Body of pancreas (tissue), 4 donors: ENCODE results near the gene CACNA1G. TPM values are rescaled to one million over a fixed set of nuclear protein-coding genes. Genes with fewer than 3 reads are reported as not detected.

Source experiments
- ATAC-seq: fragments of 150-250 bp; one replicate; pipeline ENCODE4 v1.9.1; 2016
- DNase-seq, 4 donors: peaks; one replicate each; pipeline ENCODE4 v3.0.0-alpha.2; 2019
- H3K27ac ChIP-seq, 4 donors: fragments of 200-600 bp; sonication (generic); 1 replicate in 3 of 4; 2 replicates in 1 of 4; pipeline versions ENCODE4 v1.5.1 to v1.6.1; 2016 to 2019; ENCODE audit warnings: mild to moderate bottlenecking in 1 of 4, mixed read lengths in 1 of 4, moderate library complexity in 1 of 4
- H3K27me3 ChIP-seq, 2 donors: fragments of 200-600 bp; sonication (generic); one replicate each; pipeline ENCODE4 v1.6.0; 2016; ENCODE audit warnings: mild to moderate bottlenecking in 1 of 2
- H3K36me3 ChIP-seq, 2 donors: fragments of 200-600 bp; sonication (generic); replicated peaks in 1 of 2; 2 replicates each; pipeline ENCODE4 v1.5.1; 2016; ENCODE audit warnings: low read depth in 2 of 2; ENCODE audit not compliant: insufficient read depth in 1 of 2
- H3K4me1 ChIP-seq: fragments of 200-600 bp; sonication (generic); one replicate; pipeline ENCODE4 v1.6.0; 2016
- H3K4me3 ChIP-seq, 2 donors: fragments of 200-600 bp; sonication (generic); 1 replicate in 1 of 2; 2 replicates in 1 of 2; pipeline ENCODE4 v1.5.1; 2016 to 2019
- H3K9me3 ChIP-seq, 3 donors: fragments of 200-600 bp; sonication (generic); 1 replicate in 2 of 3; 2 replicates in 1 of 3; pipeline ENCODE4 v1.5.1; 2016
- POLR2A ChIP-seq, 3 donors: fragments of 450-650 bp; IDR thresholded peaks; one replicate each; pipeline ENCODE4 v1.6.1; 2016; ENCODE audit warnings: antibody characterized with exemption in 3 of 3, mild to moderate bottlenecking in 2 of 3
- WGBS, 2 donors: methylation state at CpG; one replicate each; pipeline ENCODE4 v1.1.5; 2017; 5-methylcytosine and 5-hydroxymethylcytosine counted together
- intact Hi-C: fragments of 100-400 bp; cut with DNase I; formaldehyde crosslinking; loops from one replicate; pipeline ENCODE4 v1.15.1; 2023
- total RNA-seq, 2 donors: library from RNA; depleted of rRNA; stranded (reverse); fragments of >200 nt; gene quantifications; one replicate each; pipeline ENCODE4 v1.1.0, GENCODE V29; 2016
- TF ChIP-seq, protein P1 (sequence below), 7 experiments: fragments of 450-650 bp in 4 of 7; fragments of 200-600 bp in 3 of 7; sonication (generic) in 3 of 7; IDR thresholded peaks; one replicate each; pipeline ENCODE4 v1.5.1; 2016 to 2019; ENCODE audit warnings: antibody characterized with exemption in 7 of 7

The CACNA1G gene
- total RNA-seq, 2 donors from 2014 or later: 0.26 to 0.33 TPM

- DNase-seq (no peak), ATAC-seq (no peak)
- no peak overlapping the region for H3K27ac ChIP-seq
- peaks cover 20% of the 10 kb centered on the region for H3K4me1 ChIP-seq
- no peak for TF ChIP-seq POLR2A (IDR thresholded peaks at IDR 0.05)
- TF ChIP-seq, protein P1, sequence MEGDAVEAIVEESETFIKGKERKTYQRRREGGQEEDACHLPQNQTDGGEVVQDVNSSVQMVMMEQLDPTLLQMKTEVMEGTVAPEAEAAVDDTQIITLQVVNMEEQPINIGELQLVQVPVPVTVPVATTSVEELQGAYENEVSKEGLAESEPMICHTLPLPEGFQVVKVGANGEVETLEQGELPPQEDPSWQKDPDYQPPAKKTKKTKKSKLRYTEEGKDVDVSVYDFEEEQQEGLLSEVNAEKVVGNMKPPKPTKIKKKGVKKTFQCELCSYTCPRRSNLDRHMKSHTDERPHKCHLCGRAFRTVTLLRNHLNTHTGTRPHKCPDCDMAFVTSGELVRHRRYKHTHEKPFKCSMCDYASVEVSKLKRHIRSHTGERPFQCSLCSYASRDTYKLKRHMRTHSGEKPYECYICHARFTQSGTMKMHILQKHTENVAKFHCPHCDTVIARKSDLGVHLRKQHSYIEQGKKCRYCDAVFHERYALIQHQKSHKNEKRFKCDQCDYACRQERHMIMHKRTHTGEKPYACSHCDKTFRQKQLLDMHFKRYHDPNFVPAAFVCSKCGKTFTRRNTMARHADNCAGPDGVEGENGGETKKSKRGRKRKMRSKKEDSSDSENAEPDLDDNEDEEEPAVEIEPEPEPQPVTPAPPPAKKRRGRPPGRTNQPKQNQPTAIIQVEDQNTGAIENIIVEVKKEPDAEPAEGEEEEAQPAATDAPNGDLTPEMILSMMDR (IDR thresholded peaks at IDR 0.05): no peak
- H3K36me3 ChIP-seq: no peaks in the 10 kb centered on the region
- H3K27me3 ChIP-seq: no peaks in the 10 kb centered on the region
- no peaks in the 10 kb centered on the region for H3K9me3 ChIP-seq
- no peak overlapping the region for H3K4me3 ChIP-seq
- intact Hi-C loops: no loop called here
- WGBS, 2 donors: 73 to 81% methylated on average over 9 of the region's 9 CpGs
Measured at GRCh38 chr17:50587571-50587970, 27.1 kb downstream of the CACNA1G start.

- TF ChIP-seq, protein P1 (IDR thresholded peaks at IDR 0.05): no peak
- no peak for TF ChIP-seq POLR2A (IDR thresholded peaks at IDR 0.05)
- Histone ChIP-seq H3K27ac (no peak overlapping the region), H3K36me3 (no peaks in the 10 kb centered on the region), H3K4me1 (peaks cover 27% of the 10 kb centered on the region), H3K9me3 (no peaks in the 10 kb centered on the region), H3K4me3 (no peak overlapping the region), H3K27me3 (no peaks in the 10 kb centered on the region)
- 57 to 59% methylated on average over 14 to 18 of the region's 18 CpGs for WGBS, 2 donors
- no peak for ATAC-seq
- intact Hi-C loops: no loop called here
- DNase-seq: peak in 2 of 4 donors; percentile 36 to 40
Measured at GRCh38 chr17:50588391-50589049, 28.0 kb downstream of the CACNA1G start.

- Histone ChIP-seq H3K9me3 (no peaks in the 10 kb centered on the region), H3K27ac (no peak overlapping the region), H3K4me1 (peaks cover 28% of the 10 kb centered on the region), H3K27me3 (no peaks in the 10 kb centered on the region), H3K4me3 (no peak overlapping the region), H3K36me3 (no peaks in the 10 kb centered on the region)
- intact Hi-C loops: no loop called here
- 52 to 57% methylated on average over 9 to 10 of the region's 10 CpGs for WGBS, 2 donors
- ATAC-seq (no peak), DNase-seq (no peak)
- no peak for TF ChIP-seq POLR2A (IDR thresholded peaks at IDR 0.05)
- TF ChIP-seq, protein P1 (IDR thresholded peaks at IDR 0.05): no peak
Measured at GRCh38 chr17:50589095-50589705, 28.7 kb downstream of the CACNA1G start.

DNA sequence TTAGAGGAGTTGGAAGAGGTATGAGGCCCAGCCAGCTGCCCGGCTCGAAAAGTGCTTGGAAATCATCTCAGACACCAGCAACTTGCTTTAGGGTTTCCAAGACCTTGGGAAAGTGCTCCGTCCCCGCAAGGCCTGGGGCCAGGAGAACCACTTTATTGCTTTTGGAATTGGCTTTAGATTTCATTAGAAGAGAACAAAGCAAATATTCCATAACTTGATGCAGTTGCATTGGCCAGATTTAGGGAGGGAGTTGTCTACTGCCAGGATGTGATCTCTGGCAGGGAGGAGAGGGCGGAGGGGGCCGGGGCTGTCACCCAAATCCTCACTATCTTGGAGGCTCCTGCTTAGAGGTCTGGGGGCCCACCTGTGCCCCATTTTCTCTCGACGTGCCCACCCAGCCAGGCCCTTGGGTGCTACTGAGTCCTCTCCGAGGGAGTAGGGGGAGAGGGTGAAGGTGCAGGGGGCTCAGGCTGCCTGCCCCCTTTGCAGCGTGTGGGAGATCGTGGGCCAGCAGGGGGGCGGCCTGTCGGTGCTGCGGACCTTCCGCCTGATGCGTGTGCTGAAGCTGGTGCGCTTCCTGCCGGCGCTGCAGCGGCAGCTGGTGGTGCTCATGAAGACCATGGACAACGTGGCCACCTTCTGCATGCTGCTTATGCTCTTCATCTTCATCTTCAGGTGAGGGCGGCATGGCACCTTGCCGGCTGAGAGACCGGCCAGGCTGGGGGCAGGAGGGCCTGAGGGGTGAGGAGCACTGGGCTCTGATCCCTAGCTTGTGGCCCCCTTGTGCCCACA lies 30.6 kb downstream of the CACNA1G start:
- Histone ChIP-seq H3K36me3 (no peaks in the 10 kb centered on the region), H3K27ac (no peak overlapping the region), H3K9me3 (no peaks in the 10 kb centered on the region), H3K27me3 (no peaks in the 10 kb centered on the region), H3K4me3 (no peak overlapping the region), H3K4me1 (peaks cover 28% of the 10 kb centered on the region)
- WGBS, 2 donors: 89 to 93% methylated on average over 8 to 24 of the region's 24 CpGs
- ATAC-seq: no peak
- intact Hi-C loops: no loop called here
- TF ChIP-seq, protein P1 (IDR thresholded peaks at IDR 0.05): no peak
- TF ChIP-seq POLR2A (IDR thresholded peaks at IDR 0.05): no peak
- no peak for DNase-seq
